HL-60 (cell line): ENCODE measurements around the gene ESRRB.

Experiments
- CTCF ChIP-seq: IDR thresholded peaks from one replicate; pipeline ENCODE4 v1.5.1; 2011; ENCODE audit warnings: low read length, control low read depth, inconsistent platforms; ENCODE audit not compliant: insufficient read depth
- GABPA ChIP-seq: IDR thresholded peaks from 2 replicates; pipeline ENCODE4 v1.6.1; 2012; ENCODE audit warnings: low read depth
- POLR2AphosphoS5 ChIP-seq: IDR thresholded peaks from 2 replicates; pipeline ENCODE4 v1.6.1; 2012; ENCODE audit warnings: low read depth
- REST ChIP-seq: IDR thresholded peaks from 2 replicates; pipeline ENCODE4 v1.6.1; 2012; ENCODE audit warnings: low read depth; ENCODE audit not compliant: insufficient replicate concordance
- SPI1 ChIP-seq: IDR thresholded peaks from 2 replicates; pipeline ENCODE4 v1.6.1; 2012; ENCODE audit warnings: low read depth, mild to moderate bottlenecking, borderline replicate concordance

GRCh38 chr14:76465664-76466063 lies 89.7 kb downstream of the ESRRB start:
- no peak for TF ChIP-seq CTCF
- TF ChIP-seq POLR2AphosphoS5: no peak
- no peak for TF ChIP-seq REST
- no peak for TF ChIP-seq SPI1
- TF ChIP-seq GABPA: no peak
